NCI-H2196 treated with DMSO at 0.1 percent for 48 hours (cell line): ENCODE results near the gene CYP46A1.
A peak's percentile ranks its signal among the peaks of the same experiment; 100 is the strongest.
"Not testable (repeated sequence)": the region's sequence is repeated elsewhere in the genome, so short reads cannot be mapped to it uniquely, and the experiment has no call there.

Experiments
- DNase-seq: peaks from one replicate; lab custom pipeline; 2025; ENCODE audit not compliant: unreplicated experiment; lab: John Stamatoyannopoulos, UW

The CYP46A1 gene

GRCh38 chr14:99683619-99684409 lies at the start of gene CYP46A1:
TSS of gene CYP46A1 (plus strand) at chr14:99684298. CDS start at chr14:99684418, 120 bp downstream.
- peak; percentile 81 for DNase-seq

GRCh38 chr14:99634443-99634842 lies 49.7 kb upstream of the CYP46A1 start:
- no peak for DNase-seq

- DNase-seq = no peak
Measured at GRCh38 chr14:99635116-99635515, 49.0 kb upstream of the CYP46A1 start.

- DNase-seq = no peak
Measured at GRCh38 chr14:99636487-99636886, 47.6 kb upstream of the CYP46A1 start.

- DNase-seq = no peak
Measured at GRCh38 chr14:99637624-99638023, 46.5 kb upstream of the CYP46A1 start.

GRCh38 chr14:99642771-99643170 lies 41.3 kb upstream of the CYP46A1 start:
- not testable (repeated sequence) for DNase-seq

- no peak for DNase-seq
Measured at GRCh38 chr14:99643343-99643742, 40.8 kb upstream of the CYP46A1 start.

- no peak for DNase-seq
Measured at GRCh38 chr14:99644035-99644587, 40.0 kb upstream of the CYP46A1 start.

- no peak for DNase-seq
Measured at GRCh38 chr14:99644723-99645544, 39.2 kb upstream of the CYP46A1 start, which contains the start of gene HHIPL1. TSS of gene HHIPL1 (plus strand) at chr14:99645129. CDS start at chr14:99645208, 79 bp downstream.

GRCh38 chr14:99645545-99646505 lies 38.3 kb upstream of the CYP46A1 start:
- no peak for DNase-seq

- DNase-seq = no peak
Measured at GRCh38 chr14:99647411-99647810, 36.7 kb upstream of the CYP46A1 start.

- DNase-seq = no peak
Measured at GRCh38 chr14:99648027-99648784, 35.9 kb upstream of the CYP46A1 start.

- no peak for DNase-seq
Measured at GRCh38 chr14:99649219-99649618, 34.9 kb upstream of the CYP46A1 start.

- no peak for DNase-seq
Measured at GRCh38 chr14:99649643-99650042, 34.5 kb upstream of the CYP46A1 start.

- no peak for DNase-seq
Measured at GRCh38 chr14:99650189-99650588, 33.9 kb upstream of the CYP46A1 start.

GRCh38 chr14:99651953-99652746 lies 31.9 kb upstream of the CYP46A1 start:
- no peak for DNase-seq

- peak; percentile 13 for DNase-seq
Measured at GRCh38 chr14:99654235-99654985, 29.7 kb upstream of the CYP46A1 start.

GRCh38 chr14:99655521-99655920 lies 28.6 kb upstream of the CYP46A1 start:
- DNase-seq = no peak
